Activated T-helper 17 cell treated with anti-CD3 and anti-CD28 coated beads, Interleukin-2, amount 50 U/mL, for 72 hours (primary cell): ENCODE results near the gene FGF14. TPM values are rescaled to one million over a fixed set of nuclear protein-coding genes. Genes with fewer than 3 reads are reported as not detected.
"Not testable (repeated sequence)": the region's sequence is repeated elsewhere in the genome, so short reads cannot be mapped to it uniquely, and the experiment has no call there.

Source experiments
- ATAC-seq: fragments of 150-1000 bp; cut with Tn5 transposase; replicated peaks from 2 replicates; pipeline ENCODE4 v1.10.0; 2021; ENCODE audit warnings: mild to moderate bottlenecking, moderate library complexity
- H3K27ac Mint-ChIP-seq: one replicate; pipeline ENCODE4 v1.8.0; 2022; ENCODE audit warnings: mixed read lengths
- H3K27me3 Mint-ChIP-seq: one replicate; pipeline ENCODE4 v1.8.0; 2022; ENCODE audit warnings: mixed read lengths
- H3K36me3 Mint-ChIP-seq: one replicate; pipeline ENCODE4 v1.8.0; 2022; ENCODE audit warnings: low read depth, mild to moderate bottlenecking, mixed read lengths
- H3K4me1 Mint-ChIP-seq: one replicate; pipeline ENCODE4 v1.8.0; 2022; ENCODE audit warnings: mixed read lengths
- H3K4me3 Mint-ChIP-seq: one replicate; pipeline ENCODE4 v1.8.0; 2022; ENCODE audit warnings: mild to moderate bottlenecking, mixed read lengths
- H3K9me3 Mint-ChIP-seq: one replicate; pipeline ENCODE4 v1.8.0; 2022; ENCODE audit warnings: mixed read lengths
- total RNA-seq, 2 donors: library from RNA; stranded (reverse); gene quantifications; one replicate each; pipeline ENCODE4 v1.2.3, GENCODE V29; 2022

FGF14 gene
- total RNA-seq, 2 donors from 2014 or later: not detected

- H3K27ac Mint-ChIP-seq: no peak overlapping the region
- H3K4me3 Mint-ChIP-seq: no peak overlapping the region
- H3K4me1 Mint-ChIP-seq: no peaks in the 10 kb centered on the region
Measured at GRCh38 chr13:102147353-102147752, 254.5 kb downstream of the FGF14 start.

GRCh38 chr13:102145750-102146149 is 256.1 kb downstream of the FGF14 start:
- no peak for ATAC-seq
- H3K27ac Mint-ChIP-seq: no peak overlapping the region
- no peak overlapping the region for H3K4me3 Mint-ChIP-seq
- no peaks in the 10 kb centered on the region for H3K9me3 Mint-ChIP-seq
- H3K4me1 Mint-ChIP-seq: no peaks in the 10 kb centered on the region
- peaks cover 12% of the 10 kb centered on the region for H3K27me3 Mint-ChIP-seq
- H3K36me3 Mint-ChIP-seq: no peaks in the 10 kb centered on the region

More at GRCh38 chr13:102147353-102147752, 254.5 kb downstream of the FGF14 start:
- Mint-ChIP-seq H3K9me3 (no peaks in the 10 kb centered on the region), H3K36me3 (no peaks in the 10 kb centered on the region), H3K27me3 (peaks cover 14% of the 10 kb centered on the region)
- ATAC-seq: no peak

- Mint-ChIP-seq H3K4me3 (no peak overlapping the region), H3K4me1 (no peaks in the 10 kb centered on the region), H3K27ac (no peak overlapping the region), H3K9me3 (no peaks in the 10 kb centered on the region), H3K27me3 (peaks cover 5% of the 10 kb centered on the region), H3K36me3 (no peaks in the 10 kb centered on the region)
- no peak for ATAC-seq
Measured at GRCh38 chr13:102142473-102142826, 259.4 kb downstream of the FGF14 start.

DNA sequence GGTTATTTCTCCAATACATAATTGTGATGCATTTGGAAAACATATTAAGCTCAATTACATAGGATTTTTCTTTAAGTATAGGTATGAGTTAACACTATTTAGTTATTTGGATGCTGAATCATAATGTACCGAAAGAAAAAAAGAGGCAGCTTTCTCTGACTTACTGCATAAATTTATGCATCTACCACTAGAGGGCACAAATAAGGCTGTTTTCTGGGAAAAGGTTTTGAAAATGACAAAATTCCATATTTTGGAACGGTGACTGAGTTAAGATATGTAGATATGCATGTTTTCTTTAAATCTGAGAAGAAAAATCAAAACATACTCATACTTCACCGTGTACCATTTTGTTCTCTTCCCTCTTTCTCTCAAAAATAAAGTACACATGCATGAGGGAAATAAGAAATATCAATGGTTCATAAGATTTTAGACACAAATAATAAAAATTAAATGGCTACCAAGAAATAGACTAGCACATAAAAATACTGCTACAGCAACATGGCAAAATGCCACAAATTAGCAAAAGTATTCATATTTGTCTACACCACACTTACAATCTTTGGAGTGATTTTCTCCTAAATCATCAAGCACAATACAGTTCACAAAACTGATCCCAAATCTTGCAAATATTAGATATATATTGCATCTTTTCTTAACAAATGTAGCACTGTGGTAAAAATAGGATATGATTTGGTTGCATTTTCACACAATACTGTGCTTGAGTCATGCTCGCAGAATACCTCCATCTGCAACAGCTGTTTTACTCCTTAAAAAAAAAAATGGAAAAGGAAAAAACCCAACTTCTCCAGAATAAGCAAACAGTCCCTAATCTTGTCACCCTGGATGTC is 260.0 kb downstream of the FGF14 start:
- no peaks in the 10 kb centered on the region for H3K4me1 Mint-ChIP-seq
- H3K27me3 Mint-ChIP-seq: peaks cover 5% of the 10 kb centered on the region
- H3K36me3 Mint-ChIP-seq: no peaks in the 10 kb centered on the region
- no peak for ATAC-seq
- no peaks in the 10 kb centered on the region for H3K9me3 Mint-ChIP-seq
- H3K27ac Mint-ChIP-seq: no peak overlapping the region
- no peak overlapping the region for H3K4me3 Mint-ChIP-seq

GRCh38 chr13:102139626-102140025 is 262.2 kb downstream of the FGF14 start:
- Mint-ChIP-seq H3K36me3 (no peaks in the 10 kb centered on the region), H3K4me1 (no peaks in the 10 kb centered on the region), H3K27me3 (no peaks in the 10 kb centered on the region), H3K9me3 (no peaks in the 10 kb centered on the region), H3K4me3 (no peak overlapping the region), H3K27ac (no peak overlapping the region)
- ATAC-seq: no peak

- no peak for ATAC-seq
- no peaks in the 10 kb centered on the region for H3K27me3 Mint-ChIP-seq
- H3K36me3 Mint-ChIP-seq: no peaks in the 10 kb centered on the region
- no peaks in the 10 kb centered on the region for H3K9me3 Mint-ChIP-seq
- H3K27ac Mint-ChIP-seq: no peak overlapping the region
- H3K4me3 Mint-ChIP-seq: no peak overlapping the region
- no peaks in the 10 kb centered on the region for H3K4me1 Mint-ChIP-seq
Measured at GRCh38 chr13:102138635-102139190, 263.1 kb downstream of the FGF14 start.

DNA sequence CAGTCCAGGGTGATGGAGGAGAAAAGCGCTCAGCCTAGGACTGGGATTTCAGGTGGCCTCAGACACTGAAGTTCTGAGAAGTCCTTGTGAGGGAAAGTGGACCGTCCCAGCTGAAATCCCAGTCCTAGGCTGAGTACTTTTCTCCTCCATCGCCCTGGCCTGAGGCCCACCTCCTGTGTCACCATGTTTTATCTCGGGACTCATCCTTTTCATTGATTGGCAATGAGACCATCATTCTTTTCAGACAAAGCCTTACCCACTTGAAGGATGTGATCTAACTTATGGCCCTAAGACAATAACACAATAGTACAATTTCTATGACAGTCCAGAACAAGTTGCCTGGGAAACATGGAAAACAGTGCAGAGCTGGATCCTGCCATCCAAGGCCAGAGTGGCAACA is 263.9 kb downstream of the FGF14 start:
- not testable (repeated sequence) for H3K9me3 Mint-ChIP-seq, ATAC-seq, H3K36me3 Mint-ChIP-seq, H3K4me1 Mint-ChIP-seq, H3K27me3 Mint-ChIP-seq, H3K27ac Mint-ChIP-seq, H3K4me3 Mint-ChIP-seq

DNA sequence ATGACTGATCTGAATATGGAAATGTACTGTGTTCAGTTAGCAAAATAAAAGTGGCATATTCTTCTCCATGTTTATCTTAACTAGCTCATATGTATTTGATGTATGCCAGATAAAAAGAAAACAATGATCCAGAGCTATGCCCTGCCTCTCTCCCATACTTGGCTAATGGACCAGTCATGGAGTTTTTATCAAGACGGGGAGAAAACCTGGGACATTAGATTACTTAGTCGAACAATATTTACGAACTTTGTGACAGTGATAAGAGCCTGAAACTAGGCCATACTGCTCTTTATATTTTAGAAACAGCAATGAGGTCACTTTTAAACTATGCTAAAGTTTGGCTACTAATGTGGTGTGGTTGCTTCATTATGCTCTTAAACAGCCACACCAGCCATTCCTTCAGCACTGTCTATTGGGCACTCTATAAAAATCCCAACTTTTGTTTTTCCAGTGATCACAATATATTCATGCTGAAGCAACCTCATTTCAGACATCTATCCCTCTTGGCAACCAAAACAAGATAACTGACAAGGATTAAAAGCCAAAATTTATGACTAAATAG is 265.0 kb downstream of the FGF14 start:
- H3K4me3 Mint-ChIP-seq: no peak overlapping the region
- H3K4me1 Mint-ChIP-seq: no peaks in the 10 kb centered on the region
- no peaks in the 10 kb centered on the region for H3K36me3 Mint-ChIP-seq
- H3K27ac Mint-ChIP-seq: no peak overlapping the region
- no peak for ATAC-seq
- no peaks in the 10 kb centered on the region for H3K27me3 Mint-ChIP-seq
- H3K9me3 Mint-ChIP-seq: no peaks in the 10 kb centered on the region

DNA sequence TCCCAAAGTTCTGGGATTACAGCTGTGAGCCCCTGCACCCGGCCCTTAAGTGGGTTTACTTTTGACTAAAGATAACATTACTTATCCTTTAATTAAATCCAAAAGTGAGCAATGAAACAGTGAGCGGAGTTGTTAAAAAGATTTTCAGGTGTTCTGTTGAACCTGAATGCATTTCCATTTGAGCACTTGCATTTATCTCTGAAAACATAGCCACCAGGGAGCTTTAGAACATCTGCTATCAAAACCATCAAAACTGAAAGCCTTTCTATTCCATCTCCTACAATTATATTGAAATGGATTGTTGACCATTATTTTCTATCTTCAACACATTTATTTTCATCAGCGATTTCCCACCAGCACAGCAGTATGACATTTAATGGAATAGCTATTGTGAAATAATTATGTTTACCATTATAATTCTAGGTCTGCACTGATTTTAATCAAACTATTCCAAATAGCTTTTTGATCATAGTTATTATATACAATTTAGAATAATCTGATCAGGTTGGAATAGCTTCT is 269.0 kb downstream of the FGF14 start:
- ATAC-seq: no peak

GRCh38 chr13:102131246-102131645 is 270.6 kb downstream of the FGF14 start:
- no peak for ATAC-seq
- Mint-ChIP-seq H3K36me3 (no peaks in the 10 kb centered on the region), H3K9me3 (no peaks in the 10 kb centered on the region), H3K27me3 (peaks cover under 1% of the 10 kb centered on the region), H3K27ac (no peak overlapping the region), H3K4me1 (no peaks in the 10 kb centered on the region), H3K4me3 (no peak overlapping the region)

More for the DNA sequence above, 269.0 kb downstream of the FGF14 start:
- Mint-ChIP-seq H3K4me3 (no peak overlapping the region), H3K36me3 (no peaks in the 10 kb centered on the region), H3K4me1 (no peaks in the 10 kb centered on the region), H3K9me3 (no peaks in the 10 kb centered on the region), H3K27ac (no peak overlapping the region), H3K27me3 (no peaks in the 10 kb centered on the region)

GRCh38 chr13:102128216-102128810 is 273.5 kb downstream of the FGF14 start:
- Mint-ChIP-seq H3K27me3 (peaks cover 4% of the 10 kb centered on the region), H3K4me1 (no peaks in the 10 kb centered on the region), H3K9me3 (no peaks in the 10 kb centered on the region), H3K27ac (no peak overlapping the region), H3K36me3 (no peaks in the 10 kb centered on the region), H3K4me3 (no peak overlapping the region)
- peak; percentile 29 for ATAC-seq

- H3K4me1 Mint-ChIP-seq: no peaks in the 10 kb centered on the region
- H3K27ac Mint-ChIP-seq: no peak overlapping the region
- no peaks in the 10 kb centered on the region for H3K36me3 Mint-ChIP-seq
- H3K9me3 Mint-ChIP-seq: no peaks in the 10 kb centered on the region
- no peak for ATAC-seq
- H3K4me3 Mint-ChIP-seq: no peak overlapping the region
- peaks cover 7% of the 10 kb centered on the region for H3K27me3 Mint-ChIP-seq
Measured at GRCh38 chr13:102127153-102127552, 274.7 kb downstream of the FGF14 start.

GRCh38 chr13:102122147-102122546 is 279.7 kb downstream of the FGF14 start:
- no peaks in the 10 kb centered on the region for H3K36me3 Mint-ChIP-seq
- no peaks in the 10 kb centered on the region for H3K9me3 Mint-ChIP-seq
- peaks cover 7% of the 10 kb centered on the region for H3K27me3 Mint-ChIP-seq
- H3K27ac Mint-ChIP-seq: no peak overlapping the region
- no peak for ATAC-seq
- H3K4me3 Mint-ChIP-seq: no peak overlapping the region
- H3K4me1 Mint-ChIP-seq: no peaks in the 10 kb centered on the region

- no peak overlapping the region for H3K27ac Mint-ChIP-seq
- ATAC-seq: no peak
- no peak overlapping the region for H3K4me3 Mint-ChIP-seq
- H3K27me3 Mint-ChIP-seq: peaks cover 12% of the 10 kb centered on the region
- no peaks in the 10 kb centered on the region for H3K9me3 Mint-ChIP-seq
- H3K4me1 Mint-ChIP-seq: no peaks in the 10 kb centered on the region
- H3K36me3 Mint-ChIP-seq: no peaks in the 10 kb centered on the region
Measured at GRCh38 chr13:102117175-102117831, 284.5 kb downstream of the FGF14 start.
